ENCODE results near the gene GALNS.

Gene GALNS

GRCh38 chr16:88780142-88781062, 76.3 kb downstream of the GALNS start:
- TF ChIP-seq ESRRG (CRISPR knock-in tag; IDR thresholded peaks at IDR 0.05) (no peak), ZFP30 (CRISPR knock-in tag; IDR thresholded peaks at IDR 0.05) (no peak), BACH2 (CRISPR knock-in tag; IDR thresholded peaks at IDR 0.05; ENCODE audit: borderline replicate concordance) (no peak), GLIS3 (CRISPR knock-in tag; IDR thresholded peaks at IDR 0.05) (no peak), ZNF70 (CRISPR knock-in tag; IDR thresholded peaks at IDR 0.05) (no peak), SNAI2 (CRISPR knock-in tag; IDR thresholded peaks at IDR 0.05) (no peak), OSR1 (CRISPR knock-in tag; IDR thresholded peaks at IDR 0.05) (no peak), ZFP3 (CRISPR knock-in tag; IDR thresholded peaks at IDR 0.05) (no peak), ZNF565 (CRISPR knock-in tag; conservative IDR thresholded peaks at IDR 0.05; ENCODE audit: low read depth) (no peak), ZNF8 (CRISPR knock-in tag; IDR thresholded peaks at IDR 0.05) (no peak), TOX (CRISPR knock-in tag; IDR thresholded peaks at IDR 0.05; ENCODE audit: borderline replicate concordance) (no peak), ZC3H10 (CRISPR knock-in tag; IDR thresholded peaks at IDR 0.05) (no peak), PPARA (CRISPR knock-in tag; IDR thresholded peaks at IDR 0.05; ENCODE audit: borderline replicate concordance) (no peak), ARNTL (CRISPR knock-in tag; IDR thresholded peaks at IDR 0.05; ENCODE audit: borderline replicate concordance, low read depth) (no peak), CSDC2 (CRISPR knock-in tag; IDR thresholded peaks at IDR 0.05) (no peak), TCF4 (CRISPR knock-in tag; IDR thresholded peaks at IDR 0.05; ENCODE audit: borderline replicate concordance) (no peak)
- ATAC-seq = no peak

GRCh38 chr16:88779406-88780141, 77.2 kb downstream of the GALNS start:
- TF ChIP-seq PATZ1 (CRISPR knock-in tag; IDR thresholded peaks at IDR 0.05; ENCODE audit: borderline replicate concordance) = no peak
- no peak for TF ChIP-seq GLIS3 (CRISPR knock-in tag; IDR thresholded peaks at IDR 0.05)
- TF ChIP-seq PPARA (CRISPR knock-in tag; IDR thresholded peaks at IDR 0.05; ENCODE audit: borderline replicate concordance) = no peak
- TF ChIP-seq ZFP3 (CRISPR knock-in tag; IDR thresholded peaks at IDR 0.05) = no peak
- no peak for TF ChIP-seq TSHZ2 (CRISPR knock-in tag; IDR thresholded peaks at IDR 0.05)
- TF ChIP-seq ZNF70 (CRISPR knock-in tag; IDR thresholded peaks at IDR 0.05) = no peak
- TF ChIP-seq ARNTL (CRISPR knock-in tag; IDR thresholded peaks at IDR 0.05; ENCODE audit: borderline replicate concordance, low read depth) = no peak
- ATAC-seq = no peak

- no peak for ATAC-seq
- TF ChIP-seq ZFP3 (CRISPR knock-in tag; IDR thresholded peaks at IDR 0.05) (no peak), ZNF70 (CRISPR knock-in tag; IDR thresholded peaks at IDR 0.05) (no peak), ZNF565 (CRISPR knock-in tag; conservative IDR thresholded peaks at IDR 0.05; ENCODE audit: low read depth) (no peak), TOX (CRISPR knock-in tag; IDR thresholded peaks at IDR 0.05; ENCODE audit: borderline replicate concordance) (no peak), ZFP30 (CRISPR knock-in tag; IDR thresholded peaks at IDR 0.05) (no peak), SNAI2 (CRISPR knock-in tag; IDR thresholded peaks at IDR 0.05) (no peak), ZNF8 (CRISPR knock-in tag; IDR thresholded peaks at IDR 0.05) (no peak), CSRNP3 (CRISPR knock-in tag; IDR thresholded peaks at IDR 0.05) (no peak), TCF4 (CRISPR knock-in tag; IDR thresholded peaks at IDR 0.05; ENCODE audit: borderline replicate concordance) (no peak), BACH2 (CRISPR knock-in tag; IDR thresholded peaks at IDR 0.05; ENCODE audit: borderline replicate concordance) (no peak), CREB5 (CRISPR knock-in tag; IDR thresholded peaks at IDR 0.05; ENCODE audit: low read depth) (no peak), ZC3H10 (CRISPR knock-in tag; IDR thresholded peaks at IDR 0.05) (no peak)
Measured at GRCh38 chr16:88778541-88779065, 78.1 kb downstream of the GALNS start.

Measured in SK-N-SH treated with all-trans-retinoic acid at 6 μM for 48 hours (cell line).